GM12865 (cell line): Measurements from ENCODE around the gene CTU2.

Experiments
- DNase-seq: peaks from one replicate; pipeline ENCODE4 v3.0.0; 2010; ENCODE audit warnings: low read depth
- H3K4me3 ChIP-seq: 2 replicates; pipeline ENCODE4 v1.5.1; 2011; ENCODE audit warnings: mild to moderate bottlenecking, low read depth, low read length, control low read depth
- TF ChIP-seq, protein P1 (sequence below): IDR thresholded peaks from 2 replicates; pipeline ENCODE4 v1.5.1; 2011; ENCODE audit warnings: low read length, control low read depth, low read depth, inconsistent platforms; ENCODE audit not compliant: insufficient read depth; ENCODE audit errors: missing control alignments

Gene CTU2

DNA sequence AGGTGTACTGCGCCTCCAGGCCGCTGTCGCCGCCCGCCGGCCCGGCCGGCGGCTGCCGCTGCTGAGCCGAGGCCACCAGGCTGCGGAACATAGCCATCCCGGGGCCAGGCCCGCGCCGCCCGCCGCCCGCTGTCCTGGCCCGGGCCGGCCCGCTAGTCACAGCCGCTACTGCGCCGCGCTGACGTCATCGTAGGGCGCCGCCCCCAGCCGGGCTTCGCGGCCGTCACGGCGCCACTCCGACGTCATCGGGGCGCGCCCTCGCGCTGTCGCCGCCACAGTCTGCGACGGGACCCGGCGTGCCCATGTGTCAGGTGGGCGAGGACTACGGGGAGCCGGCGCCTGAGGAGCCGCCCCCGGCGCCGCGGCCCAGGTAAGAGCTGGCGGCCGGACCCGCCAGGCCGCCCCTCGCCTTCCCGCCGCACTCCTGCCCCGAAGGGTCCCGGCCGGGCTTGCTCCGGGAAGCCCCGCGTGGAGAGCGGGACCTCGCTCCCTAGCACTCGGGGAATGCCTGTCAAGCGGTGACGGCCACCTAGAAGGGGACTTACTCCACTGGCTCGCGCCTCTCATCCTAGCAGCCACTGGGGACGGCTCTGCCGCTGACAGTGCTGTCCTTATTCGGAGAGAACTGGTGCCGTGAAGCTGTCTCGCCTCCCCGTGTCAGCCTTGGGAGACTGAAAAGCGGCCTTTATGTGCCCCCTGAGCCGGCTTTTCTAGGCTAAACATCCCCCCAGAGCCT is at the start of gene CTU2, which contains the start of gene RNF166:
CTU2 (plus strand) TSS at position 275 of the 736 bp plus-strand sequence; CDS start at position 303, 28 bp downstream.
RNF166 (minus strand) TSS at position 180 of the 736 bp plus-strand sequence; CDS start at position 97, 83 bp downstream.
- peak; percentile 91 for DNase-seq
- TF ChIP-seq, protein P1, sequence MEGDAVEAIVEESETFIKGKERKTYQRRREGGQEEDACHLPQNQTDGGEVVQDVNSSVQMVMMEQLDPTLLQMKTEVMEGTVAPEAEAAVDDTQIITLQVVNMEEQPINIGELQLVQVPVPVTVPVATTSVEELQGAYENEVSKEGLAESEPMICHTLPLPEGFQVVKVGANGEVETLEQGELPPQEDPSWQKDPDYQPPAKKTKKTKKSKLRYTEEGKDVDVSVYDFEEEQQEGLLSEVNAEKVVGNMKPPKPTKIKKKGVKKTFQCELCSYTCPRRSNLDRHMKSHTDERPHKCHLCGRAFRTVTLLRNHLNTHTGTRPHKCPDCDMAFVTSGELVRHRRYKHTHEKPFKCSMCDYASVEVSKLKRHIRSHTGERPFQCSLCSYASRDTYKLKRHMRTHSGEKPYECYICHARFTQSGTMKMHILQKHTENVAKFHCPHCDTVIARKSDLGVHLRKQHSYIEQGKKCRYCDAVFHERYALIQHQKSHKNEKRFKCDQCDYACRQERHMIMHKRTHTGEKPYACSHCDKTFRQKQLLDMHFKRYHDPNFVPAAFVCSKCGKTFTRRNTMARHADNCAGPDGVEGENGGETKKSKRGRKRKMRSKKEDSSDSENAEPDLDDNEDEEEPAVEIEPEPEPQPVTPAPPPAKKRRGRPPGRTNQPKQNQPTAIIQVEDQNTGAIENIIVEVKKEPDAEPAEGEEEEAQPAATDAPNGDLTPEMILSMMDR: no peak
- peak within 1 kb of the TSS; percentile 70 for H3K4me3 ChIP-seq

DNA sequence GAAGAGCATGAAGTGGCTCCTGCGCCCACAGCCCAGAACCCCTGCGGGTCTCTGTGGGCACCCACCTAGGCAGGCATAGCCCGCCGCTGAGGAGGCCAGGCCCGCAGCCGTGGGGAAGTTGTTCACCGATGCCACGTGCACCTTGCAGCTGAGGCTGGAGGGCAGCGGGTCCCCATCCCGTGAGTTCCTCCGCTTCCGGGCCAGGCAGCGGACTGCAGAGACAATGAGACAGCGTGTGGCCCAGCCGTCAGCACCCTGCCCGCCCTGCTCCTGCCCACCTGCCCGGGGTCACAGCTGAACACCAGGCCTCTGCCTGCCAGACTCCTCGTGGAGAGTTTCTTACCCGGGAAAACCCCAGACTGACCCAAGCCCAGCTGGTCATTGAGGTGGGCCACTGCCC is 48.9 kb upstream of the CTU2 start:
- no peak overlapping the region for H3K4me3 ChIP-seq
- TF ChIP-seq, protein P1: no peak
- no peak for DNase-seq

DNA sequence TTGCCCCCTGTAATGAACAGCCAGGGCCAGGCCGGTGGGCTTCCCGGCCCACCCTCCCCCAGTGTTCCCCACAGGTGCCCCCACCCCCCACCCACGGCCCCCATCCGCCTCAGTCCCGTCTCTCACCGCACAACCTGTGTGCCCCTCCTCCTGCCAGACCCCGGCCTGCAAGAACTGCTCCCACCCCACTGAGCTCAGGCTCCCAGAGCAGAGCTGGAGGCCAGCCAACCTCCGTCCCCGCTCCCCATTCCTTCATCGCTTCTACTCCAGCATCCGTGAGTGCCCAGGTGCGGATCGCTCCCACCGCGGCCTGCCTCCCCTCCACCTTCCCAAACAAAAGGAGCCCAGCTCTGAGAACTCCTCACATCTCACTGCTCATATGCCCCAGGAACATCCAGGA is 47.6 kb upstream of the CTU2 start:
- H3K4me3 ChIP-seq: no peak overlapping the region
- TF ChIP-seq, protein P1: no peak
- DNase-seq: no peak

DNA sequence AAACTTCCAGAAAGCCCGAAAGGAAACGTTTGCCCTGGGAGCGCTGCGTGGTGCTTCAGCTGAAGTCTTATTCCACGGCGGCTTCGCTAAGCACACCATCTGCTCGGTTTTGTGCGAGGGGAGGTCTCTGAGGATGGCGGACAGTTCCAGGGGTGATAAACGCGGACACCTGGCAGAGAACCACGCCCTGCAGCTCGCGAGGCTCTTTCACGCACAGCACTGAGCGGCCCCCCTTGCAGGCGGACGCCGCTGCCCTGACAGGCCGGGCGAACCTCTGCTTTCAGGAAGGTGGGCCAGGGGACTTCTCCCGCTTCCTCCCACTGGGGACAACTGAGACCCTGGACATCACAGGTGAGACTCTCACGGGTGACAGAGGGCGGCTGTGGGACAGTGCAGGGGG is 47.1 kb upstream of the CTU2 start:
- no peak for DNase-seq
- no peak overlapping the region for H3K4me3 ChIP-seq
- TF ChIP-seq, protein P1: no peak

DNA sequence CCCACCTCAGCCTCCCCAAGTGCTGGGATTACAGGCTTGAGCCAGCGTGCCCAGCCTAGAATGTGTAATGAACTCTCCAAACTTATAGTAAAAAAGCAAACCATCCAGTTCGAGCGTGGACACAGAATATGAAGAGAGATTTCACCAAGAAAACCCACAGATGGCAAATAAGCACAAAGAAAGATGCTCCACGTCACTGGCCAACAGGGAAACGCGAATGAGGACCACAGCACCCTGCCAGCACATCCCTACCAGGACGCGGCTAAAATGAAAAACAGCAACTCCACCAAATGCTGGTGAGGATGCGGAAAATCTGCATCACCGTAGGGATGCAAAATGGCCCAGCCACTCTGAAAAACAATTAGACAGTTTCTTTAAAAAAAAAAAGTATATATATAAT is 44.8 kb upstream of the CTU2 start:
- DNase-seq: no peak
- TF ChIP-seq, protein P1: no peak
- peak overlapping the region; percentile 95 for H3K4me3 ChIP-seq

DNA sequence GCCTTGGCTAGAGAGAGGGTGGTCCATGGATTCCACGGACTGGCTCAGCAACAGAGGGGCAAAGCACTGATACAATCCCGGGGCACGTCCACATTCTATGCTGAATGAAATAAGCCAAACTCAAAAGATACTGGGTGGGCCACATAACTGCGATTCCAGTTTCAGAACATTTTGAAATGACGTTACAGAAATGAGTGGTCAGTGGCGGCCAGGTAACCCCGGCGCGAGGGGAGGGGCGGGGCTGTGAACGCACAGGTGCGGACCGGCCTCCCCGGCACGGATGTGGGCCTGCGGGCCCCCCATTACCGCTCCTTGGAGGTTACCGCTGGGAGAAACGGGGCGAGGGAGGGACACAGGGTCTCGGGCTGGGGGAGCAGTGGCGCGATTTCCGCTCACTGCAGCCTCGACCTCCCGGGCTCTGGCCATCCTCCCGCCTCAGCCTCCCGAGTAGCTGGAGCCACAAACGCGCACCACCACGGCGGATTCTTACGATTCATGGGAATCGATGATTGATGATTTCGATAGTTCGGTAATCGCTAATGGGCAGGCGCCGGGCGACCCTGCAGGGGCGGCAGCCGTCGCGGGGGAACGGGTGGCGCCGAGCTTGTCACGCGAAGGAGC is 44.0 kb upstream of the CTU2 start:
- TF ChIP-seq, protein P1: no peak
- no peak for DNase-seq
- peak overlapping the region; percentile 95 for H3K4me3 ChIP-seq
